Cardiac fibroblast (primary cell): ENCODE results near the gene MDP1.

Experiments used
- DNase-seq, 2 donors: peaks; one replicate each; pipeline versions ENCODE4 v3.0.0 to v3.0.0-alpha.2; 2010; ENCODE audit warnings: low read depth in 2 of 2
- H3K4me3 ChIP-seq, 2 donors: replicated peaks in 1 of 2; 1 replicate in 1 of 2; 2 replicates in 1 of 2; pipeline ENCODE4 v1.5.1; 2011; ENCODE audit warnings: low read depth in 2 of 2, low read length in 2 of 2, mild to moderate bottlenecking in 2 of 2, moderate library complexity in 1 of 2
- CTCF ChIP-seq: IDR thresholded peaks from one replicate; pipeline ENCODE4 v1.5.1; 2011; ENCODE audit warnings: low read depth, mild to moderate bottlenecking, low read length, inconsistent platforms

The MDP1 gene

GRCh38 chr14:24184104-24184970 lies 31.5 kb downstream of the MDP1 start:
- TF ChIP-seq CTCF = no peak
- no peak for DNase-seq
- H3K4me3 ChIP-seq = no peak overlapping the region

- no peak overlapping the region for H3K4me3 ChIP-seq
- DNase-seq = no peak
- TF ChIP-seq CTCF = no peak
Measured at GRCh38 chr14:24183014-24183481, 32.8 kb downstream of the MDP1 start.

- TF ChIP-seq CTCF = no peak
- no peak for DNase-seq
- no peak overlapping the region for H3K4me3 ChIP-seq
Measured at GRCh38 chr14:24182110-24182882, 33.6 kb downstream of the MDP1 start.

GRCh38 chr14:24181371-24182077 lies 34.3 kb downstream of the MDP1 start:
- H3K4me3 ChIP-seq = no peak overlapping the region
- no peak for DNase-seq
- no peak for TF ChIP-seq CTCF

- TF ChIP-seq CTCF = no peak
- no peak overlapping the region for H3K4me3 ChIP-seq
- peak; percentile 70 to 88 for DNase-seq
Measured at GRCh38 chr14:24179961-24180796, 35.7 kb downstream of the MDP1 start.
